ENCODE data around the gene VPS8. TPM values are rescaled to one million over a fixed set of nuclear protein-coding genes. Genes with fewer than 3 reads are reported as not detected.

Gene VPS8
- total and polyA plus RNA-seq, 2 of the 13 experiments (the other 11 are each of a cell fraction or from before 2014, with no cell fraction given) = 14.2 to 35.1 TPM

- TF ChIP-seq ATF5 (CRISPR knock-in tag; IDR thresholded peaks at IDR 0.05; ENCODE audit: low read depth) (no peak), CC2D1A (CRISPR knock-in tag; IDR thresholded peaks at IDR 0.05) (no peak), ZNF143 (CRISPR knock-in tag; IDR thresholded peaks at IDR 0.05) (no peak), SRSF4 (IDR thresholded peaks at IDR 0.05; ENCODE audit: low read depth, low read length, poor library complexity, severe bottlenecking) (no peak), ZNF577 (CRISPR knock-in tag; IDR thresholded peaks at IDR 0.05; ENCODE audit: borderline replicate concordance, low read depth) (no peak), ZFP62 (CRISPR knock-in tag; IDR thresholded peaks at IDR 0.05) (no peak), TOPORS (CRISPR knock-in tag; IDR thresholded peaks at IDR 0.05) (no peak), JDP2 (CRISPR knock-in tag; IDR thresholded peaks at IDR 0.05; ENCODE audit: borderline replicate concordance) (no peak), RXRA (CRISPR knock-in tag; IDR thresholded peaks at IDR 0.05) (no peak), ZNF44 (CRISPR knock-in tag; IDR thresholded peaks at IDR 0.05) (no peak), SMAD9 (CRISPR knock-in tag; IDR thresholded peaks at IDR 0.05) (no peak), HOXA9 (CRISPR knock-in tag; IDR thresholded peaks at IDR 0.05; ENCODE audit: borderline replicate concordance) (no peak), FOXK2 (IDR thresholded peaks at IDR 0.05) (no peak), PAXIP1 (CRISPR knock-in tag; conservative IDR thresholded peaks at IDR 0.05) (no peak; the same call in 1 of the 2 replicates), TCF12 (IDR thresholded peaks at IDR 0.05) (no peak), TCF12 (CRISPR knock-in tag; IDR thresholded peaks at IDR 0.05) (no peak), ZNF788 (CRISPR knock-in tag; IDR thresholded peaks at IDR 0.05; ENCODE audit: borderline replicate concordance) (peak; percentile 58; the same call in 1 of the 2 replicates), SALL1 (CRISPR knock-in tag; IDR thresholded peaks at IDR 0.05) (peak; percentile 33; the same call in 1 of the 2 replicates), BHLHE40 (IDR thresholded peaks at IDR 0.05; ENCODE audit: low read length) (no peak), YY1 (IDR thresholded peaks at IDR 0.05; ENCODE audit: insufficient read depth, insufficient replicate concordance, low read depth, low read length) (no peak), ZNF672 (CRISPR knock-in tag; IDR thresholded peaks at IDR 0.05) (no peak), ZNF34 (CRISPR knock-in tag; IDR thresholded peaks at IDR 0.05; ENCODE audit: borderline replicate concordance) (no peak), GABPB1 (CRISPR knock-in tag; IDR thresholded peaks at IDR 0.05) (0 out of 2 replicates have a peak, but pooled peaks have one; percentile 16), ZNF781 (CRISPR knock-in tag; IDR thresholded peaks at IDR 0.05; ENCODE audit: borderline replicate concordance, not compliant biosample characterization) (no peak), ZNF207 (IDR thresholded peaks at IDR 0.05; ENCODE audit: borderline replicate concordance) (no peak), TBP (CRISPR knock-in tag; IDR thresholded peaks at IDR 0.05) (no peak)
- TF ChIP-seq, protein P1, sequence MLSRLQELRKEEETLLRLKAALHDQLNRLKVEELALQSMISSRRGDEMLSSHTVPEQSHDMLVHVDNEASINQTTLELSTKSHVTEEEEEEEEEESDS (CRISPR knock-in tag; IDR thresholded peaks at IDR 0.05; ENCODE audit: borderline replicate concordance) = no peak
- TF ChIP-seq, protein P2, sequence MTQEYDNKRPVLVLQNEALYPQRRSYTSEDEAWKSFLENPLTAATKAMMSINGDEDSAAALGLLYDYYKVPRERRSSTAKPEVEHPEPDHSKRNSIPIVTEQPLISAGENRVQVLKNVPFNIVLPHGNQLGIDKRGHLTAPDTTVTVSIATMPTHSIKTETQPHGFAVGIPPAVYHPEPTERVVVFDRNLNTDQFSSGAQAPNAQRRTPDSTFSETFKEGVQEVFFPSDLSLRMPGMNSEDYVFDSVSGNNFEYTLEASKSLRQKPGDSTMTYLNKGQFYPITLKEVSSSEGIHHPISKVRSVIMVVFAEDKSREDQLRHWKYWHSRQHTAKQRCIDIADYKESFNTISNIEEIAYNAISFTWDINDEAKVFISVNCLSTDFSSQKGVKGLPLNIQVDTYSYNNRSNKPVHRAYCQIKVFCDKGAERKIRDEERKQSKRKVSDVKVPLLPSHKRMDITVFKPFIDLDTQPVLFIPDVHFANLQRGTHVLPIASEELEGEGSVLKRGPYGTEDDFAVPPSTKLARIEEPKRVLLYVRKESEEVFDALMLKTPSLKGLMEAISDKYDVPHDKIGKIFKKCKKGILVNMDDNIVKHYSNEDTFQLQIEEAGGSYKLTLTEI (CRISPR knock-in tag; conservative IDR thresholded peaks at IDR 0.05) = no peak
These were observed 169.1 kb downstream of the VPS8 start (continued) for GRCh38 chr3:184981071-184981470.

All from HepG2 (cell line).